ENCODE results near the gene VGLL2. TPM values are rescaled to one million over a fixed set of nuclear protein-coding genes. Genes with fewer than 3 reads are reported as not detected.
A peak's percentile ranks its signal among the peaks of the same experiment; 100 is the strongest.

VGLL2 gene
- total RNA-seq, 1 experiment from 2014 or later = not detected

GRCh38 chr6:117311726-117312125, 46.4 kb downstream of the VGLL2 start:
- POLR2A ChIA-PET = no interaction called here
- H3K36me3 Mint-ChIP-seq (ENCODE audit: insufficient read depth, unreplicated experiment) = no peaks in the 10 kb centered on the region
- H3K9me3 ChIP-seq = no peaks in the 10 kb centered on the region
- CTCF ChIA-PET = no interaction called here
- intact Hi-C loops (cut with micrococcal nuclease; ENCODE audit: unreplicated experiment) = no loop called here
- no peak overlapping the region for H3K4me3 ChIP-seq (ENCODE audit: low read depth, low read length)
- DNase-seq = no peak
- H3K4me1 ChIP-seq = no peaks in the 10 kb centered on the region
- H3K27me3 ChIP-seq (replicated peaks; ENCODE audit: control insufficient read depth, insufficient read depth, low read length) = no peaks in the 10 kb centered on the region; the same call in 1 of the 2 replicates
- no peaks in the 10 kb centered on the region for H3K36me3 ChIP-seq (ENCODE audit: control insufficient read depth, insufficient read depth, low read length)
- no peaks in the 10 kb centered on the region for H3K9me3 Mint-ChIP-seq (ENCODE audit: unreplicated experiment)
- H3K27me3 Mint-ChIP-seq (ENCODE audit: insufficient read depth, unreplicated experiment) = peaks cover 7% of the 10 kb centered on the region
- TF ChIP-seq CTCF (IDR thresholded peaks at IDR 0.05; ENCODE audit: insufficient read depth in 1 of 2, low read depth in 1 of 2, low read length in 1 of 2, severe bottlenecking in 1 of 2, unreplicated experiment in 1 of 2) = no peak
- no peaks in the 10 kb centered on the region for H3K4me1 Mint-ChIP-seq (ENCODE audit: low read depth, unreplicated experiment)
- H3K27ac Mint-ChIP-seq (ENCODE audit: unreplicated experiment) = no peak overlapping the region
- BruUV-seq (replicated peaks) = no TSS peak
- no peak overlapping the region for H3K4me3 Mint-ChIP-seq (ENCODE audit: unreplicated experiment)

GRCh38 chr6:117317261-117317660, 51.9 kb downstream of the VGLL2 start:
- H3K27me3 Mint-ChIP-seq (ENCODE audit: insufficient read depth, unreplicated experiment) = peaks cover 5% of the 10 kb centered on the region
- no TSS peak for BruUV-seq (replicated peaks)
- H3K9me3 Mint-ChIP-seq (ENCODE audit: unreplicated experiment) = no peaks in the 10 kb centered on the region
- no peaks in the 10 kb centered on the region for H3K36me3 Mint-ChIP-seq (ENCODE audit: insufficient read depth, unreplicated experiment)
- no peaks in the 10 kb centered on the region for H3K4me1 Mint-ChIP-seq (ENCODE audit: low read depth, unreplicated experiment)
- H3K9me3 ChIP-seq = no peaks in the 10 kb centered on the region
- no peaks in the 10 kb centered on the region for H3K4me1 ChIP-seq
- ChIA-PET CTCF (interaction anchor here (1.2 kb wide), 1 partner anchor 34 kb away, joined by 3 read pairs; no protein-coding TSS in a partner anchor), POLR2A (no interaction called here)
- no peaks in the 10 kb centered on the region for H3K36me3 ChIP-seq (ENCODE audit: control insufficient read depth, insufficient read depth, low read length)
- no peak overlapping the region for H3K4me3 ChIP-seq (ENCODE audit: low read depth, low read length)
- TF ChIP-seq CTCF (IDR thresholded peaks at IDR 0.05; ENCODE audit: insufficient read depth in 1 of 2, low read depth in 1 of 2, low read length in 1 of 2, severe bottlenecking in 1 of 2, unreplicated experiment in 1 of 2) = peak; percentile 42 to 72
- peak in 1 of 2 experiments; percentile 6 for DNase-seq
- H3K4me3 Mint-ChIP-seq (ENCODE audit: unreplicated experiment) = no peak overlapping the region
- intact Hi-C loops (cut with micrococcal nuclease; ENCODE audit: unreplicated experiment) = loop anchor here (1.0 to 5.0 kb wide), 4 partner anchors 36 to 435 kb away; no protein-coding TSS in a partner anchor
- H3K27ac Mint-ChIP-seq (ENCODE audit: unreplicated experiment) = no peak overlapping the region
- no peaks in the 10 kb centered on the region for H3K27me3 ChIP-seq (replicated peaks; ENCODE audit: control insufficient read depth, insufficient read depth, low read length)

Other genes with a start within 250 kb of the VGLL2 start
- 0.16 TPM in 1 of 2 replicates, not detected in the other for gene ROS1, start 160.4 kb downstream of the VGLL2 start, total RNA-seq (2022)
- 69.3 and 73.4 TPM in 2 replicates for gene DCBLD1, start 217.1 kb downstream of the VGLL2 start, total RNA-seq (2022)

Measured in Caco-2 (cell line).